NCI-H446 treated with DMSO at 0.1 percent for 48 hours (cell line): ENCODE data around the gene SRD5A1.

Source experiments
- DNase-seq: peaks from one replicate; lab custom pipeline; 2025; lab: John Stamatoyannopoulos, UW

The SRD5A1 gene

GRCh38 chr5:6713274-6714225 is 80.3 kb downstream of the SRD5A1 start, which contains the start of gene TENT4A:
Gene TENT4A, plus strand, starts transcription at chr5:6713432. Its CDS starts 552 bp downstream, at chr5:6713984.
- no peak for DNase-seq

DNA sequence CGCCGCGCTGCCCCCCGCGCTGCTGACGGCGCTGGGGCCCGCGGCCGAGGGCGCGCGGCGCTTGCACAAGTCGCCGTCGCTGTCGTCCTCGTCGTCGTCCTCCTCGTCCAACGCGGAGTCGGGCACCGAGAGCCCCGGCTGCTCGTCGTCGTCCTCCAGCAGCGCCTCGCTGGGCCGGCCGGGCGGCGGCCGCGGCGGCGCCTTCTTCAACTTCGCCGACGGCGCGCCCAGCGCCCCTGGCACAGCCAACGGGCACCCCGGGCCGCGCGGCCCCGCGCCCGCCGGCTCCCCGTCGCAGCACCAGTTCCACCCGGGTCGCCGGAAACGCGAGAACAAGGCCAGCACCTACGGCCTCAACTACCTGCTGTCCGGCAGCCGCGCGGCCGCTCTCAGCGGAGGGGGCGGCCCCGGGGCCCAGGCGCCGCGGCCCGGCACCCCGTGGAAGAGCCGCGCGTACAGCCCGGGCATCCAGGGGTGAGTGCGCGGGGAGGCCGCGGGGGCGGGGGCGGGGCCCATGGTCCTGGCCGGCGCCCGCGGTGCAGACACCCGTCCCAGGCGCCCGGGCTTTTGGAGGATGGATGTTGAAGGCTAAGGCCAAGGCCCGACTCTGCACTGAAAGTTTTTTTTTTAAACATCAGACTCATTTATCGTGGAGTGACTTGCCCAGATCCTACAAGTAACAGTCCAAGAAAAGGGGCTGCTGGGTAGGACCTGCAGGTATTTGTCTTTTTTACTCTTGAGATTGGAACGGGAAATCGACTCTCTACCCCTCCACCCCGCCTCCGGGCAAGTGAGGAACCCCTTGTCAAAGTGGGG is 81.2 kb downstream of the SRD5A1 start:
- DNase-seq, result no peak

GRCh38 chr5:6715271-6715670 is 82.0 kb downstream of the SRD5A1 start:
- DNase-seq, result no peak

- DNase-seq, result no peak
Observed at GRCh38 chr5:6715758-6716628, 82.8 kb downstream of the SRD5A1 start.

DNA sequence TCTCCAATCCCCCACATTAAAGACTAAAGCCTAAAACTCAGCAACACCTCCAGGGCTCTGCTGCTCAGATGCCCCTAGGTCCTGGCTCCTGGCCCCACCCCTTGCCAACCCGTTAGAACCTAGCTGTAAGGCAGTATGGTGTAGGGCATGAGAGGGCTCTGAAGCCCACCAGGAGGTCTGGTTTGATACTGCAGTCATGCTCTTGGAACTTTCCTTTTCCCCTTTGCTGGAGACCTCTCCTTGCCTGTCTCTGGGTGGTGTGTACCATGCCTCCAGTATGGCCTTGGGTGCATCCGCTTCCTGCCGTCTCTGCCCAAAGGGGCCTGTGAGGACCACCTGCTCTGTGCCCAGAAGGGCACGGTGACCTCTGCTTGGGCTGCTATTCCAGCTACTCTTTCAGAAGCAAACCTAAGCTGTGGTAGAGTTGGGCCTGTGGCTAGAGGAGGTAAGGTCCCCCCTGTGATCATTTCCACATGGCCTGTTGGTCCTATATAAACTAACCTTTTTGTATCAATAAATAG is 83.4 kb downstream of the SRD5A1 start:
- no peak for DNase-seq

DNA sequence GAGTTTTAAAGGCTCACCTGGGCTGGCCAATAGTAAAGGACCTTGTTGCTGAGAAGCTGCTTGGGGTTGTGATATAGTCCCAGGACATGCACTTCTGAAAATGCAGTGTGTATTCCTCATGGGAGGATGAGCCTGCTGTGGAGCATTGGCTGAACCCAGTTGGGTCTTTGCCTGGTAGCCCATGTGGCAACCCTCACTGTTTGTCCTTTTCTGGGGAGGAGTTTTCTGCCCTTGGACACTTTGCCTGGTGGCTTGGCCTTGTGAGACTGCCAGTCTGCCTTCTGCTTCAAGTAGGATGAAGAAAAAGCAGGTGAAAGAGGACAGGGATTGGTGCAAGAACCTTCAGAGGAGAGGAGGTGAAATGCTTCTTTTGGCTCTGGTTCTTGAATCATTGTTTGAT is 84.0 kb downstream of the SRD5A1 start:
- DNase-seq, result no peak

GRCh38 chr5:6717687-6718086 is 84.4 kb downstream of the SRD5A1 start:
- no peak for DNase-seq

GRCh38 chr5:6718161-6718681 is 85.0 kb downstream of the SRD5A1 start:
- no peak for DNase-seq

DNA sequence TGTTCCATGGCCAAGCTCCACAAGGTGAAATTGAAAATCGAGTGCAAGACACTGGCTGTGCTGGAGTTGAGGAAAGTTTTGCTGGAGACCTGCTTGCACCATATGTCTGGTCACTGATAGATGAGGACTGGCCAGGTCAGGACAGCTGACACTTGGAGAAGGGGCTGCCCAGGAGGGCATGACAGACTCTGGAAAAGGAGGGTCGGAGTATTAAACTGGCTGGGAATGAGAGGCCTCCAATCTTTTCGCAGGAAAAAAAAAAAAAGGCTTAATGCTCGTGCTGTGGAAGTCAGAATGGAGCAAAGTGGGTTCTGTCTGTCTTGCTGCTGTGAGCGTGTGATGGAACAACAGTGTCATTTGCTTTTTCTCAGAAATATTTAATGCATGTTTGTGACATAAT is 85.5 kb downstream of the SRD5A1 start:
- no peak for DNase-seq

DNA sequence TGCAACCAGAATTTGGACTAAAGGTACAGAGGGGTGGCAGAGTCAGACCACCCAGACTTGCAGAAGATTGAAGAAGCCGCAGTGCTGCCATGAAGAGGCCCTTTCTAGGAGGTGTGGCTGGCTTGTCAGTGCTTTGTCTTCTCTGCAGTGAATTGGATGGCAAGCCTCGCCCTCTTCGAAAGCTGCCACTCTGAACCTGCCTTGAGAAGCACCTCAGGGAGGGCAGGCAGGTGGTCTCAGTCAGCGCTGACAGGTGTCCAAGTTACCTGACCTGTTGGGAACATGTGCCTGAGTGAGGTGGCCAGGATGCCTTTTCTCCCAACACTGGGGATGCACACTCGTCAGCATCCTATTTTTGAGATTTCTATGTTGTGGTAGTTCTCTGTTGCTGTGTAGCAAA is 86.2 kb downstream of the SRD5A1 start:
- no peak for DNase-seq

- no peak for DNase-seq
Observed at GRCh38 chr5:6719896-6720560, 86.8 kb downstream of the SRD5A1 start.

DNA sequence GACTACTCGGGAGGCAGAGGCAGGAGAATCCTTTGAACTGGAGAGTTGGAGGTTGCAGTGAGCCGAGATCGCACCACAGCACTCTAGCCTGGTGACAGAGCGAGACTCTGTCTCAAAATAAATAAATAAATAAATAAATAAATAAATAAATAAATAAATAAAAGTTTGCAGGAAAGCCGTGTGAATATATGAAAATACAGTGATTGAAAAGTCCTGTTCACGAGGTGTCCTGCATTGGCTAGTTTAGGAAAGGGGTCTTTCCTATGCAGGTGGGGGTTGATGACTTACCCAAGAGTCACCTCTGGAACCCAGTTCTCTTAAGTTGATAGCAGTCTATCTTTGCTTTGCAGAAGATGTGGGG is 87.3 kb downstream of the SRD5A1 start:
- DNase-seq, result no peak

GRCh38 chr5:6721442-6721841 is 88.2 kb downstream of the SRD5A1 start:
- DNase-seq, result no peak

- DNase-seq, result no peak
Observed at GRCh38 chr5:6722015-6722414, 88.8 kb downstream of the SRD5A1 start.

- no peak for DNase-seq
Observed at GRCh38 chr5:6723122-6723815, 90.0 kb downstream of the SRD5A1 start.

DNA sequence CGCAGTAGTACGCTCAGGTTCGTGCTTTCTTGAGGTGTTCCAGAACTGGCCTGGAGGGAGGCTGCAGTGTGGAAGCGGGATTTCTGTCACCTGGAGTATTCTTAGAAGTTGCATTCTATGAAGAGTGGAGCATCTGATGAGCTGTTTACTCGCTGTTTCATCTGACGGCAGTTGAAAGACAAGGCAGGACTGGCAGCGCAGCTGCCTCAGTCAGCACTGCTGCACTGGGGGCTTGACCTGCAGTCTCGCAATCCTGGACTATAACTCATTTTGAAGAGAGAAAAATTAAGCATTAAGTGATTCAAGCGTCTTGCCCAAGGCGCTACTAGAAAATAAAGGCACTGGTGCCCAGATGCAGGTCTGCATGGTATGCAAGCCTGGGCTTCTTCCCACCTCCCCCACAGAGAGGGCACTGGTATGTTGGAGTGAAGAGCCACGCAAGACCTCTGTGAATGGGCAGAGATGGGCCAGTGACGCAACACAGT is 90.6 kb downstream of the SRD5A1 start:
- DNase-seq, result no peak
